GM19043 (cell line): ENCODE measurements around the gene BATF3.

Experiments used
- ATAC-seq: cut with Tn5 transposase; IDR thresholded peaks from one replicate; pipeline ENCODE4 v1.9.1; 2021; ENCODE audit warnings: low read depth; ENCODE audit not compliant: unreplicated experiment

BATF3 gene

GRCh38 chr1:212638492-212639151, 61.0 kb downstream of the BATF3 start:
- no peak for ATAC-seq

GRCh38 chr1:212637902-212638301, 61.7 kb downstream of the BATF3 start:
- ATAC-seq: no peak
